Stimulated activated naive CD8-positive, alpha-beta T cell treated with anti-CD3 and anti-CD28 coated beads, Interleukin-15, amount 100 ng/mL, for 72 hours (primary cell): ENCODE measurements around the gene LYZL1.
"Not testable (repeated sequence)": the region's sequence is repeated elsewhere in the genome, so short reads cannot be mapped to it uniquely, and the experiment has no call there.

Source experiments
- ATAC-seq: fragments of 150-1000 bp; cut with Tn5 transposase; 2 replicates; pipeline ENCODE4 v1.10.0; 2021; ENCODE audit warnings: mild to moderate bottlenecking, moderate library complexity
- DNase-seq, 2 donors: peaks; one replicate each; pipeline ENCODE4 v3.0.0; 2021 to 2022
- H3K27ac Mint-ChIP-seq, 2 donors: one replicate each; pipeline ENCODE4 v1.8.0; 2022; ENCODE audit warnings: mild to moderate bottlenecking in 2 of 2, mixed read lengths in 2 of 2, moderate library complexity in 2 of 2
- H3K27me3 Mint-ChIP-seq: one replicate; pipeline ENCODE4 v1.8.0; 2022; ENCODE audit warnings: mixed read lengths
- H3K4me1 Mint-ChIP-seq: one replicate; pipeline ENCODE4 v1.8.0; 2022; ENCODE audit warnings: mild to moderate bottlenecking, mixed read lengths
- H3K4me3 Mint-ChIP-seq, 2 donors: one replicate each; pipeline ENCODE4 v1.8.0; 2022; ENCODE audit warnings: mild to moderate bottlenecking in 2 of 2, mixed read lengths in 2 of 2, moderate library complexity in 1 of 2
- H3K9me3 Mint-ChIP-seq, 2 donors: one replicate each; pipeline ENCODE4 v1.8.0; 2022; ENCODE audit warnings: mixed read lengths in 2 of 2

The LYZL1 gene

GRCh38 chr10:29288906-29289305 lies at the start of gene LYZL1:
TSS of gene LYZL1 (plus strand) at chr10:29289070. CDS start at chr10:29291868, 2,798 bp downstream.
- not testable (repeated sequence) for ATAC-seq, DNase-seq

GRCh38 chr10:29239569-29240472 lies 49.0 kb upstream of the LYZL1 start:
- DNase-seq (no peak), ATAC-seq (no peak)
- H3K9me3 Mint-ChIP-seq: no peaks in the 10 kb centered on the region
- no peak overlapping the region for H3K4me3 Mint-ChIP-seq
- H3K27me3 Mint-ChIP-seq: peaks cover 15% of the 10 kb centered on the region
- no peak overlapping the region for H3K27ac Mint-ChIP-seq
- no peaks in the 10 kb centered on the region for H3K4me1 Mint-ChIP-seq

More at GRCh38 chr10:29288906-29289305, at the start of gene LYZL1:
- H3K4me3 Mint-ChIP-seq, H3K4me1 Mint-ChIP-seq, H3K9me3 Mint-ChIP-seq, H3K27ac Mint-ChIP-seq: not testable (repeated sequence)
- peaks cover 49% of the 10 kb centered on the region for H3K27me3 Mint-ChIP-seq

- Mint-ChIP-seq H3K27me3 (peaks cover 15% of the 10 kb centered on the region), H3K4me1 (no peaks in the 10 kb centered on the region), H3K9me3 (no peaks in the 10 kb centered on the region), H3K4me3 (no peak overlapping the region), H3K27ac (peak overlapping the region in 1 of 2 donors; percentile 54)
- no peak for DNase-seq
- ATAC-seq: no peak
Measured at GRCh38 chr10:29240986-29241660, 47.7 kb upstream of the LYZL1 start.

GRCh38 chr10:29241925-29242324 lies 46.9 kb upstream of the LYZL1 start:
- DNase-seq: no peak
- H3K4me3 Mint-ChIP-seq: no peak overlapping the region

GRCh38 chr10:29243066-29243465 lies 45.8 kb upstream of the LYZL1 start:
- Mint-ChIP-seq H3K4me3 (no peak overlapping the region), H3K4me1 (no peaks in the 10 kb centered on the region), H3K27me3 (peaks cover 15% of the 10 kb centered on the region), H3K27ac (no peak overlapping the region), H3K9me3 (no peaks in the 10 kb centered on the region)
- ATAC-seq (no peak), DNase-seq (no peak)

More at GRCh38 chr10:29241925-29242324, 46.9 kb upstream of the LYZL1 start:
- no peak for ATAC-seq
- Mint-ChIP-seq H3K27me3 (peaks cover 15% of the 10 kb centered on the region), H3K9me3 (no peaks in the 10 kb centered on the region), H3K4me1 (no peaks in the 10 kb centered on the region), H3K27ac (no peak overlapping the region)

GRCh38 chr10:29243750-29244149 lies 45.1 kb upstream of the LYZL1 start:
- Mint-ChIP-seq H3K9me3 (no peaks in the 10 kb centered on the region), H3K4me3 (no peak overlapping the region), H3K27ac (no peak overlapping the region), H3K4me1 (no peaks in the 10 kb centered on the region), H3K27me3 (peaks cover 15% of the 10 kb centered on the region)
- ATAC-seq (no peak), DNase-seq (no peak)

GRCh38 chr10:29244978-29245377 lies 43.9 kb upstream of the LYZL1 start:
- H3K9me3 Mint-ChIP-seq: no peaks in the 10 kb centered on the region
- DNase-seq (no peak), ATAC-seq (no peak)
- no peaks in the 10 kb centered on the region for H3K4me1 Mint-ChIP-seq
- peaks cover 15% of the 10 kb centered on the region for H3K27me3 Mint-ChIP-seq
- H3K4me3 Mint-ChIP-seq: no peak overlapping the region
- H3K27ac Mint-ChIP-seq: no peak overlapping the region

- Mint-ChIP-seq H3K9me3 (no peaks in the 10 kb centered on the region), H3K27ac (no peak overlapping the region), H3K4me3 (no peak overlapping the region), H3K27me3 (peaks cover 18% of the 10 kb centered on the region), H3K4me1 (no peaks in the 10 kb centered on the region)
- DNase-seq (no peak), ATAC-seq (no peak)
Measured at GRCh38 chr10:29245476-29245875, 43.4 kb upstream of the LYZL1 start.

- Mint-ChIP-seq H3K4me3 (no peak overlapping the region), H3K9me3 (no peaks in the 10 kb centered on the region), H3K27ac (no peak overlapping the region), H3K4me1 (no peaks in the 10 kb centered on the region), H3K27me3 (peaks cover 17% of the 10 kb centered on the region)
- ATAC-seq (no peak), DNase-seq (no peak)
Measured at GRCh38 chr10:29246449-29246848, 42.4 kb upstream of the LYZL1 start.

- no peak for ATAC-seq
- no peak for DNase-seq
- no peaks in the 10 kb centered on the region for H3K9me3 Mint-ChIP-seq
- H3K4me1 Mint-ChIP-seq: no peaks in the 10 kb centered on the region
- H3K27me3 Mint-ChIP-seq: peaks cover 15% of the 10 kb centered on the region
- H3K4me3 Mint-ChIP-seq: no peak overlapping the region
- no peak overlapping the region for H3K27ac Mint-ChIP-seq
Measured at GRCh38 chr10:29248158-29248557, 40.7 kb upstream of the LYZL1 start.

GRCh38 chr10:29249018-29249417 lies 39.9 kb upstream of the LYZL1 start:
- DNase-seq: no peak
- no peak for ATAC-seq

GRCh38 chr10:29250066-29250465 lies 38.8 kb upstream of the LYZL1 start:
- Mint-ChIP-seq H3K9me3 (no peaks in the 10 kb centered on the region), H3K4me1 (no peaks in the 10 kb centered on the region), H3K27me3 (peaks cover 31% of the 10 kb centered on the region), H3K4me3 (no peak overlapping the region), H3K27ac (no peak overlapping the region)
- ATAC-seq (no peak), DNase-seq (no peak)

More at GRCh38 chr10:29249018-29249417, 39.9 kb upstream of the LYZL1 start:
- Mint-ChIP-seq H3K27me3 (peaks cover 20% of the 10 kb centered on the region), H3K4me1 (no peaks in the 10 kb centered on the region), H3K9me3 (no peaks in the 10 kb centered on the region), H3K4me3 (no peak overlapping the region), H3K27ac (no peak overlapping the region)

- ATAC-seq: no peak
- H3K9me3 Mint-ChIP-seq: no peaks in the 10 kb centered on the region
- no peak overlapping the region for H3K4me3 Mint-ChIP-seq
- H3K27ac Mint-ChIP-seq: no peak overlapping the region
- no peak for DNase-seq
- peaks cover 56% of the 10 kb centered on the region for H3K27me3 Mint-ChIP-seq
- H3K4me1 Mint-ChIP-seq: no peaks in the 10 kb centered on the region
Measured at GRCh38 chr10:29252811-29253689, 35.8 kb upstream of the LYZL1 start.

- H3K4me3 Mint-ChIP-seq: no peak overlapping the region
Measured at GRCh38 chr10:29253690-29254029, 35.2 kb upstream of the LYZL1 start.

More at GRCh38 chr10:29253690-29254029, 35.2 kb upstream of the LYZL1 start:
- ATAC-seq (no peak), DNase-seq (no peak)
- H3K27ac Mint-ChIP-seq: no peak overlapping the region
- H3K27me3 Mint-ChIP-seq: peaks cover 56% of the 10 kb centered on the region
- H3K4me1 Mint-ChIP-seq: no peaks in the 10 kb centered on the region
- no peaks in the 10 kb centered on the region for H3K9me3 Mint-ChIP-seq
